K562 (cell line): ENCODE measurements around the gene RGS9BP. TPM values are rescaled to one million over a fixed set of nuclear protein-coding genes. Genes with fewer than 3 reads are reported as not detected.

Experiments used
- ADNP ChIP-seq: fragments of 200-800 bp; sonication (Bioruptor generic); IDR thresholded peaks from 2 replicates; pipeline ENCODE4 v1.6.1; 2016; ENCODE audit warnings: missing genetic modification characterization, missing compliant biosample characterization
- CGGBP1 ChIP-seq: fragments of 250-450 bp; sonication (Bioruptor Pico); IDR thresholded peaks from 2 replicates; pipeline ENCODE4 v1.9.0; 2021; ENCODE audit warnings: mild to moderate bottlenecking
- GTF2E2 ChIP-seq: fragments of 200-800 bp; sonication (Bioruptor generic); IDR thresholded peaks from 2 replicates; pipeline ENCODE4 v1.6.1; 2016; ENCODE audit warnings: missing genetic modification characterization, missing compliant biosample characterization
- HNRNPK ChIP-seq: fragments of 200-400 bp; formaldehyde crosslinking; IDR thresholded peaks from one replicate; pipeline ENCODE4 v1.6.1; 2018; ENCODE audit warnings: mild to moderate bottlenecking, low read depth, low read length; ENCODE audit not compliant: poor library complexity, severe bottlenecking
- ILF3 ChIP-seq: fragments of 450-650 bp; IDR thresholded peaks from 2 replicates; pipeline ENCODE4 v1.6.1; 2018; ENCODE audit warnings: antibody characterized with exemption, mild to moderate bottlenecking, moderate library complexity, borderline replicate concordance
- NFE2 ChIP-seq: IDR thresholded peaks from 2 replicates; pipeline ENCODE4 v1.6.1; 2014; ENCODE audit warnings: antibody characterized with exemption, low read depth
- RAD51 ChIP-seq: fragments of 450-650 bp; IDR thresholded peaks from 2 replicates; pipeline ENCODE4 v1.7.1; 2016; ENCODE audit warnings: low read depth, mild to moderate bottlenecking, borderline replicate concordance
- SLC30A9 ChIP-seq: fragments of 250-450 bp; sonication (Bioruptor Pico); IDR thresholded peaks from 2 replicates; pipeline ENCODE4 v1.8.0; 2022; ENCODE audit warnings: mild to moderate bottlenecking, moderate library complexity
- TEAD1 ChIP-seq, 2 experiments: fragments of 450-650 bp in 1 of 2; sonication (generic) in 1 of 2; formaldehyde crosslinking; IDR thresholded peaks; 2 replicates each; pipeline versions ENCODE4 v1.4.0 to v1.8.0; 2020 to 2022; ENCODE audit warnings: mild to moderate bottlenecking in 2 of 2, missing genetic modification reagents in 1 of 2
- ZNF395 ChIP-seq: fragments of 200-800 bp; sonication (Bioruptor generic); IDR thresholded peaks from 2 replicates; pipeline ENCODE4 v1.6.1; 2017; ENCODE audit warnings: missing genetic modification characterization, missing compliant biosample characterization
- ZNF445 ChIP-seq: fragments of 250-450 bp; sonication (Bioruptor Pico); IDR thresholded peaks from 2 replicates; pipeline ENCODE4 v1.4.0; 2020; ENCODE audit warnings: low read depth, mild to moderate bottlenecking, moderate library complexity
- ZNF668 ChIP-seq: fragments of 250-450 bp; sonication (Bioruptor Pico); IDR thresholded peaks from 2 replicates; pipeline ENCODE4 v1.8.0; 2022; ENCODE audit warnings: mild to moderate bottlenecking, inconsistent platforms
- polyA plus RNA-seq, 8 experiments: library from polyadenylated mRNA; depleted of rRNA in 4 of 8; stranded (reverse) in 5 of 8; unstranded in 3 of 8; fragments of >200 nt; fragmentation: Nextera tagmentation in 2 of 8; fragmentation: Illumina TruSeq in 1 of 8; extraction: Ambion mirVana in 2 of 8; extraction: Trizol in 1 of 8; gene quantifications; 2 replicates each; pipeline versions ENCODE4 v1.2.1 to v1.2.3, GENCODE V29; 2011 to 2014; ENCODE audit warnings: inconsistent platforms in 1 of 8, missing spikeins in 1 of 8
- total RNA-seq, 7 experiments: library from RNA; depleted of rRNA in 6 of 7; stranded (reverse); fragments of >200 nt in 6 of 7; fragmentation: Illumina TruSeq in 2 of 7; extraction: Trizol in 2 of 7; gene quantifications; 2 replicates each; pipeline versions ENCODE4 v1.2.1 to v1.2.3, GENCODE V29; 2011 to 2021; ENCODE audit warnings: low replicate concordance in 1 of 7
- TF ChIP-seq, protein P1 (sequence below): fragments of 450-650 bp; formaldehyde crosslinking; IDR thresholded peaks from 2 replicates; pipeline ENCODE4 v1.4.0; 2022; ENCODE audit warnings: mild to moderate bottlenecking, moderate library complexity
- TF ChIP-seq, protein P2 (sequence below): sonication (generic); formaldehyde crosslinking; IDR thresholded peaks from 2 replicates; pipeline ENCODE4 v1.5.0; 2020; ENCODE audit warnings: missing genetic modification reagents

Gene RGS9BP
- total and polyA plus RNA-seq, 9 of the 15 experiments (the other 6 are each of a cell fraction or from before 2014, with no cell fraction given) = 0.03 to 1.3 (median 0.49) TPM

GRCh38 chr19:32675720-32676185 lies at the start of gene RGS9BP (continued):
- TF ChIP-seq, protein P1, sequence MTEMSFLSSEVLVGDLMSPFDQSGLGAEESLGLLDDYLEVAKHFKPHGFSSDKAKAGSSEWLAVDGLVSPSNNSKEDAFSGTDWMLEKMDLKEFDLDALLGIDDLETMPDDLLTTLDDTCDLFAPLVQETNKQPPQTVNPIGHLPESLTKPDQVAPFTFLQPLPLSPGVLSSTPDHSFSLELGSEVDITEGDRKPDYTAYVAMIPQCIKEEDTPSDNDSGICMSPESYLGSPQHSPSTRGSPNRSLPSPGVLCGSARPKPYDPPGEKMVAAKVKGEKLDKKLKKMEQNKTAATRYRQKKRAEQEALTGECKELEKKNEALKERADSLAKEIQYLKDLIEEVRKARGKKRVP (CRISPR knock-in tag) = no peak
- TF ChIP-seq RAD51 = no peak; the same call in 1 of the 2 replicates
- TF ChIP-seq ZNF668 (CRISPR knock-in tag) = no peak
- no peak for TF ChIP-seq GTF2E2 (tag)
- TF ChIP-seq TEAD1 (CRISPR knock-in tag; IDR thresholded peaks at IDR 0.05) = no peak
- TF ChIP-seq, protein P2, sequence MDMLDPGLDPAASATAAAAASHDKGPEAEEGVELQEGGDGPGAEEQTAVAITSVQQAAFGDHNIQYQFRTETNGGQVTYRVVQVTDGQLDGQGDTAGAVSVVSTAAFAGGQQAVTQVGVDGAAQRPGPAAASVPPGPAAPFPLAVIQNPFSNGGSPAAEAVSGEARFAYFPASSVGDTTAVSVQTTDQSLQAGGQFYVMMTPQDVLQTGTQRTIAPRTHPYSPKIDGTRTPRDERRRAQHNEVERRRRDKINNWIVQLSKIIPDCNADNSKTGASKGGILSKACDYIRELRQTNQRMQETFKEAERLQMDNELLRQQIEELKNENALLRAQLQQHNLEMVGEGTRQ = peak; percentile 91
- no peak for TF ChIP-seq ILF3
- TF ChIP-seq ADNP = no peak
- no peak for TF ChIP-seq ZNF445
- no peak for TF ChIP-seq SLC30A9 (CRISPR knock-in tag)
- TF ChIP-seq ZNF395 (CRISPR knock-in tag) = no peak
- no peak for TF ChIP-seq NFE2
- TF ChIP-seq CGGBP1 (CRISPR knock-in tag) = no peak
- peak; percentile 17 for TF ChIP-seq HNRNPK
- TF ChIP-seq, all 486 proteins: peak for 8
